Tibial artery (tissue), 4 donors: ENCODE data around the gene NUP54.
A peak's percentile ranks its signal among the peaks of the same experiment; 100 is the strongest.

Source experiments
- DNase-seq, 2 donors: peaks; one replicate each; pipeline ENCODE4 v3.0.0-alpha.2; 2019
- H3K27ac ChIP-seq, 2 donors: fragments of 200-600 bp; sonication (generic) in 1 of 2; 1 replicate in 1 of 2; 2 replicates in 1 of 2; pipeline ENCODE4 v1.5.1; 2018 to 2019; ENCODE audit warnings: mild to moderate bottlenecking in 1 of 2
- H3K27me3 ChIP-seq, 2 donors: fragments of 200-600 bp; sonication (generic) in 1 of 2; one replicate each; pipeline versions ENCODE4 v1.5.1 to v1.6.0; 2016 to 2019
- H3K36me3 ChIP-seq, 3 donors: fragments of 200-600 bp; sonication (generic) in 2 of 3; one replicate each; pipeline ENCODE4 v1.5.1; 2016 to 2019; ENCODE audit warnings: mild to moderate bottlenecking in 2 of 3
- H3K4me1 ChIP-seq, 4 donors: fragments of 200-600 bp; sonication (generic) in 2 of 4; 1 replicate in 3 of 4; 2 replicates in 1 of 4; pipeline ENCODE4 v1.5.1; 2016 to 2019
- H3K4me3 ChIP-seq, 2 donors: fragments of 200-600 bp; sonication (generic) in 1 of 2; 1 replicate in 1 of 2; 2 replicates in 1 of 2; pipeline ENCODE4 v1.5.1; 2018 to 2019; ENCODE audit warnings: mild to moderate bottlenecking in 2 of 2
- H3K9me3 ChIP-seq, 3 donors: fragments of 200-600 bp; sonication (generic) in 1 of 3; one replicate each; pipeline ENCODE4 v1.5.1; 2016 to 2019
- intact Hi-C: fragments of 100-400 bp; cut with DNase I; formaldehyde crosslinking; loops from one replicate; pipeline ENCODE4 v1.15.0; 2023; ENCODE audit warnings: low total_unique reads
- TF ChIP-seq, protein P1 (sequence below), 2 experiments: fragments of 200-600 bp in 1 of 2; fragments of 450-650 bp in 1 of 2; IDR thresholded peaks; one replicate each; pipeline ENCODE4 v1.5.1; 2017 to 2019; ENCODE audit warnings: antibody characterized with exemption in 2 of 2, mild to moderate bottlenecking in 1 of 2, moderate library complexity in 1 of 2

NUP54 gene

GRCh38 chr4:76148142-76148865 is at the start of gene NUP54:
Gene NUP54 (minus strand): TSS chr4:76148397. CDS start chr4:76148374, 23 bp downstream.
- peaks cover 0 to 34% (median 19%) of the 10 kb centered on the region in 4 donors for H3K4me1 ChIP-seq
- H3K36me3 ChIP-seq, result peaks cover 0 to 8% (median 6%) of the 10 kb centered on the region in 3 donors
- TF ChIP-seq, protein P1, sequence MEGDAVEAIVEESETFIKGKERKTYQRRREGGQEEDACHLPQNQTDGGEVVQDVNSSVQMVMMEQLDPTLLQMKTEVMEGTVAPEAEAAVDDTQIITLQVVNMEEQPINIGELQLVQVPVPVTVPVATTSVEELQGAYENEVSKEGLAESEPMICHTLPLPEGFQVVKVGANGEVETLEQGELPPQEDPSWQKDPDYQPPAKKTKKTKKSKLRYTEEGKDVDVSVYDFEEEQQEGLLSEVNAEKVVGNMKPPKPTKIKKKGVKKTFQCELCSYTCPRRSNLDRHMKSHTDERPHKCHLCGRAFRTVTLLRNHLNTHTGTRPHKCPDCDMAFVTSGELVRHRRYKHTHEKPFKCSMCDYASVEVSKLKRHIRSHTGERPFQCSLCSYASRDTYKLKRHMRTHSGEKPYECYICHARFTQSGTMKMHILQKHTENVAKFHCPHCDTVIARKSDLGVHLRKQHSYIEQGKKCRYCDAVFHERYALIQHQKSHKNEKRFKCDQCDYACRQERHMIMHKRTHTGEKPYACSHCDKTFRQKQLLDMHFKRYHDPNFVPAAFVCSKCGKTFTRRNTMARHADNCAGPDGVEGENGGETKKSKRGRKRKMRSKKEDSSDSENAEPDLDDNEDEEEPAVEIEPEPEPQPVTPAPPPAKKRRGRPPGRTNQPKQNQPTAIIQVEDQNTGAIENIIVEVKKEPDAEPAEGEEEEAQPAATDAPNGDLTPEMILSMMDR (IDR thresholded peaks at IDR 0.05), result no peak
- H3K27me3 ChIP-seq, result no peaks in the 10 kb centered on the region
- no peaks in the 10 kb centered on the region for H3K9me3 ChIP-seq
- peak within 1 kb of the TSS; percentile 80 to 86 for H3K4me3 ChIP-seq
- peak within 1 kb of the TSS; percentile 89 to 93 for H3K27ac ChIP-seq
- DNase-seq, result peak; percentile 95 to 96
- intact Hi-C loops, result loop anchor here (10.0 kb wide), 1 partner anchor 154 kb away; the partner anchor contains the start of gene SDAD1

- intact Hi-C loops, result no loop called here
- peaks cover 10 to 30% (median 26%) of the 10 kb centered on the region in 3 donors for H3K36me3 ChIP-seq
- H3K27ac ChIP-seq, result peak overlapping the region; percentile 43 to 57
- H3K4me1 ChIP-seq, result peaks cover 0 to 78% (median 50%) of the 10 kb centered on the region in 4 donors
- H3K4me3 ChIP-seq, result no peak overlapping the region
- no peak for DNase-seq
- TF ChIP-seq, protein P1 (IDR thresholded peaks at IDR 0.05), result no peak
- no peaks in the 10 kb centered on the region for H3K9me3 ChIP-seq
- H3K27me3 ChIP-seq, result no peaks in the 10 kb centered on the region
These were observed 49.0 kb upstream of the NUP54 start for GRCh38 chr4:76197031-76197743.

DNA sequence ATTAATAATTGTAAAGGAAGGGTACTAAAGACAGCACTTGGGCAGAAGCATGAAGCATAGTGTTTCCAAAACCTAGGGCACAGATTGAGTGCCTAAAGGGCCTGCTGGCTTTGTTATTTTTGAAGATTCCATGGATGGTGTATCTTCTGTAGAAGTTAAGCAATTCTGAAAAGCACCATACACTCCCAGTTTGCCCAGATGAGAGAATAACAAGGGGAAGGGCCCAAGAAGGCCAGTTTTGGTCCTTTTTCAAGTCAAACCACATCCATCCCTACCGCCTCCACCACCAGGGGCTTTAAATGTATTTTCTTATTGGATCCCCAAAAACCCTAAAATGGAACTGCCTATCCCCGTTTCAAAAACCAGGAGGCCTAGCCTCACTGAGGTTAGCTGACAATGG is 48.2 kb upstream of the NUP54 start:
- TF ChIP-seq, protein P1 (IDR thresholded peaks at IDR 0.05), result no peak
- H3K36me3 ChIP-seq, result peaks cover 12 to 38% (median 34%) of the 10 kb centered on the region in 3 donors
- no peaks in the 10 kb centered on the region for H3K27me3 ChIP-seq
- H3K4me3 ChIP-seq, result no peak overlapping the region
- H3K4me1 ChIP-seq, result peaks cover 0 to 78% (median 50%) of the 10 kb centered on the region in 4 donors
- H3K9me3 ChIP-seq, result no peaks in the 10 kb centered on the region
- intact Hi-C loops, result no loop called here
- DNase-seq, result no peak
- peak overlapping the region; percentile 43 to 57 for H3K27ac ChIP-seq

- H3K9me3 ChIP-seq, result no peaks in the 10 kb centered on the region
- TF ChIP-seq, protein P1 (IDR thresholded peaks at IDR 0.05), result no peak
- H3K4me3 ChIP-seq, result no peak overlapping the region
- H3K36me3 ChIP-seq, result peaks cover 12 to 40% (median 34%) of the 10 kb centered on the region in 3 donors
- H3K4me1 ChIP-seq, result peaks cover 0 to 68% (median 46%) of the 10 kb centered on the region in 4 donors
- intact Hi-C loops, result no loop called here
- no peak for DNase-seq
- H3K27ac ChIP-seq, result peak overlapping the region; percentile 50 to 68
- no peaks in the 10 kb centered on the region for H3K27me3 ChIP-seq
These were observed 47.1 kb upstream of the NUP54 start for GRCh38 chr4:76195326-76195725.

DNA sequence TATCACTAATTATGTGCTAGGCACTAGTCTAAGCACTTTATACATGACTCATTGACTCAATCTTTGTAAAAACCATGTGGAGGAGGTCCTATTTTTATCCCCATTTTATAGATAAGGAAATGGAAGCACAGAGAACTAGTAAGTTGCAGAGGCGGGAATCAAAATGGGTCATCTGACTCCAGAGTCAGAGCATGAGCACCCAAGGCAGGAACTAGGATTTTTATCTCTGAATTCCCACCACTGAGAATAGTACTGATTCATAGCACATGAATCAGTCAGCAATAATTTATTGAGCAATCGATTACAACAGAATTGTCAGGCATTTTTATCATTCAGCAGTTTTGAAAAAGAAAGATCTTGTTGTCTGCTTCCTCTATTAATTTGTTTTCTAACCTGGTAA is 46.1 kb upstream of the NUP54 start:
- Histone ChIP-seq H3K9me3 (no peaks in the 10 kb centered on the region), H3K4me3 (no peak overlapping the region), H3K4me1 (peaks cover 0 to 61% (median 38%) of the 10 kb centered on the region in 4 donors), H3K36me3 (peaks cover 12 to 45% (median 34%) of the 10 kb centered on the region in 3 donors), H3K27me3 (no peaks in the 10 kb centered on the region), H3K27ac (peak overlapping the region; percentile 50 to 68)
- TF ChIP-seq, protein P1 (IDR thresholded peaks at IDR 0.05), result no peak
- intact Hi-C loops, result no loop called here
- peak in 1 of 2 donors; percentile 70 for DNase-seq
